Activated CD8-positive, alpha-beta memory T cell treated with anti-CD3 and anti-CD28 coated beads for 36 hours (primary cell): ENCODE measurements around the gene NELL1. TPM values are rescaled to one million over a fixed set of nuclear protein-coding genes. Genes with fewer than 3 reads are reported as not detected.

ENCODE experiments used
- CTCF ChIA-PET: fragments of 350-600 bp; sonication (Branson Sonifier 250); formaldehyde crosslinking; loops from one replicate; lab custom pipeline; 2021; ENCODE audit warnings: antibody characterized with exemption; lab: Charles Lee
- POLR2A ChIA-PET: fragments of 350-600 bp; sonication (Branson Sonifier 250); formaldehyde crosslinking; loops from one replicate; lab custom pipeline; 2021; ENCODE audit warnings: antibody characterized with exemption; lab: Charles Lee
- total RNA-seq, 2 experiments: library from RNA; stranded (reverse); gene quantifications; one replicate each; pipeline ENCODE4 v1.2.3, GENCODE V29; 2021

Gene NELL1
- total RNA-seq, 2 experiments from 2014 or later = not detected

DNA sequence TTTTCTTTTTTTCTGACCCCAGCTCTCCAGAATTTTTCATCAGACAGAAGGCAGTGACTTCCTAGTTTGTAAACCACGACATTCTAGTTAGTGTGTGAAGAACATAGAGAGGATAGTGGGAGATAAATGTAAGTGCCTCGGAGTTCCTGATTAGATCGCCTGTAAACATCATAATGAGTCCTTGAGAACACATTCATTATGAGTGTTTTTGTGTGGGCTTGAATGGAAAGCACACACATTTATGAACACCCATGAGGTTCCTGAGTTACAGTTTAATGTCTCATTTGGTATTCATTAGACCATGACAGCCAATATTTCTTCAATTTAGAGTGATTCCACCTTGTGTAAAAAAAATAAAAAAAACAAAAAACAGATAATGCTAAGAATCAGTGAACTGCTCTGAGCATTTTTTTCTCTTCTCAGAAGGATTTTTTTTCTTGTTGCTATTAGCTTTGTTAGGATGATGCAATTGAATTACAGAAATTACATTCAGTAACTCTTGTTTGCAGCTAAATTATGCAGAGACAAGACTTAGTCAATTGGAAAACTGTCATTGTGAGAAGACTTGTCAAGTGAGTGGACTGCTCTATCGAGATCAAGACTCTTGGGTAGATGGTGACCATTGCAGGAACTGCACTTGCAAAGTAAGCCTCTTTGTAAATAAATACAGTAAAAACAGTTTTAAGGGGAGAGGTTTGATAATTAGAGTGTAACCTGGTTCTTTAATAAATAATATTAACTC lies 257.6 kb downstream of the NELL1 start:
- ChIA-PET POLR2A (no interaction called here), CTCF (no interaction called here)

DNA sequence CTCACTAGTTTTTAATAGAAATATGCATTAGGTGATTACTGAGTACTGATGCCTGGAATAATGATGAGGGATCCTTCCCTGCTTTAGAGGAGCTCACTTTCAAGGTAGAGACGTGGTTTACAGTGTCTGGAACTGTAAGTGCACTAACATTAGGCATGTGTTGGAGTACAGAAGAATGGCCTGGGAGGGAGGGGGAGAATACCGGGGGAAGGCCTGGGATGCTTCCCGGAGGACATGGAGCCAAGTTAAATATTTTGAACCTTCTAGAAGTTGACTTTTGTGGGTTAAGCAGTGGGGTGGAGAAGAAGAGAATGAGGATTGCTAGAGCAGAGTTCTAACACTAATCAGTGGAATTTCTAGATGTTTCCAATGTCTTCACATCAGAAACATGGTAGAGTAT lies 261.6 kb downstream of the NELL1 start:
- CTCF ChIA-PET = no interaction called here
- POLR2A ChIA-PET = no interaction called here

DNA sequence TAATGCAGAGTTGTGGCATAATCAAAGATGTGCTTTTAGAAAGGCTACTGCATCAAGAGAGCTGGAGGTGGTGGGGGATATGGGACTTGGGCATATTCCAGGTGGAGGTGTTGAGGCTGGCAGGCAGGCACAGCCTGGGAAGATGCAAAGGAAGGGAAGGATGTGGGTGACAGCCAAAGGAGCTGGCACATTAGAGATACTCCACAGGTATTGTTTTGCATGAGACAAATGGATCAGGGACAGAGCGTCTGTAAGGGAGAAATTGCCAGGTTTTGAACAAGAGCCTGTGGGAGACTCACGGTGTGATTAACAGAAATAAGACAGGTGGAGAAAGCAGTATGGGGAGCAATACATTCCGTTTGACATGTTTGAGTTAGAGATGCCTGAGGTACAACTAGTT lies 263.7 kb downstream of the NELL1 start:
- POLR2A ChIA-PET = no interaction called here
- CTCF ChIA-PET = no interaction called here

DNA sequence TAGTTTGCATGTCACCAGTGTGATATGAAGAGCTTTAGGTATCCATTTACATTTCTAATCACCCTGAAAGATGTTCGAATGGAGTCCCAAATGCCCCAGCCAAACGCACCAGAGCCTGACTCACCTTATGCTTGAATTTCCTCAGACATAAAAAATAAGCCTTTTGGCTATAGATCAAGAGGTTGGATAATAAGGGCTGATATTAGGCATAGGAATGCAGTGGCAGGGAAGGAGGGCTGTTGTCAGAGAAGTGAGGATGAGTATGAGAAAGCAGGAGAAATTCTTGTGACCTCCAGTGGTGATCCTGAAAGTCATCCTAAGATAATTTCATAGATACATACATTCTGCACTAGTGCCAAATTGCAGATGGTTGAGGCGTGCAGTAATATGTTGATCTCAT lies 264.6 kb downstream of the NELL1 start:
- POLR2A ChIA-PET = no interaction called here
- CTCF ChIA-PET = no interaction called here

DNA sequence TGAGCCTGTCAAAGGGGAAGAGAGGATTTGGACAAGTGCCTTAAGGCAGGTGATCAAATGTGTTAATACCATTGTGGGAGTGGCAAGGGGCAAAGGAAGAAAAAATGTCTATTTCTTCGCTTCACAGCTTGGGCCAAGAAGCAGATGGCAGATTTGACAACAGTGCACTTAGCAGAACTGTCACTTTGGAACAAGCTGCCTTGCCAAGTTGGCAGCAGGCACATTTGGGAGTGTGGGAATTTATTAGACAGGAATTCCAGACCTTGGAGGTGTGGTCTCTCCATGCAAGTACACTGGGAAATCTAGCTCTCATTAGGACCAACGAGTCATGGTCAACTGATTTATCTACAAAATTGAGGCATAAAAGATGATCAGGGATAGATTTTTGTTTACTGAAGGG lies 265.1 kb downstream of the NELL1 start:
- ChIA-PET CTCF (no interaction called here), POLR2A (no interaction called here)

DNA sequence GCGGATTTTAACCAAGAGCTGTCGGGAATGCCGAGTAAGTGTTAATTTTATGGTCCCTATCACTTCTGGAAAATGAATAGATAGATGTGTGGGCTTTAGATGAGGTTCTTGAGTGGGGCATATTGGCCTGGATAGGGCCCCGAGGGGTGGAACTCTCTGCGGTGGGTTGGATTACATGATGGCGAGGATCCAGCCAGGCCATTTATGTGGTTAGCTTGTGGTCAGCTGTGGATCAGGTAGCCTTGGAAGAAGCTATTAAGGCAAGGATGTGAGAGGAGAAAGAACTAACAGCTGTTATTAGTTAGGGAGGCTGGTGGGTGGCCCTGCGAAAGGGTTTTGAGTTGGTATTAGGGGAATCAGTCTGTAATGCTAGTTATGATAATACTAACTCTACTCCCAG lies 268.4 kb downstream of the NELL1 start:
- POLR2A ChIA-PET = no interaction called here
- CTCF ChIA-PET = no interaction called here

DNA sequence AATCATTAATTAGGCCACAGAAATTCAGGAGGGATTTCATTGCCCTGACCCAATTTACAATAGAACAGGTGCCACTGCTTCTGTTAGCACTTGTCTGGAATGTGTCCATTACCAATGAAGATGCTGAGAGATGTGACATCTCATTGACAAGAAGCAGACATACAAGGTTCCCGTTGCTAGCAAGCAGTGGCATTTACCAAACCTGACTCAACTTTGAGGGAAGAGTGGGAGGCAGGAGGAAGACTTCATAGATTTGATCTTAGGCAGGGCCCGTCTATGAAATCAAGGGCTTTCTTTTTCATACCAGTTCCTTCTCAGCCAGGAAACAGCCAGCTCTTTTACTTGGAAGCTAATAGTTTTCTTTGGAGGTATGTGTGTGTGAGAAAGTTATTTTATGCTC lies 280.2 kb downstream of the NELL1 start:
- ChIA-PET POLR2A (no interaction called here), CTCF (no interaction called here)

DNA sequence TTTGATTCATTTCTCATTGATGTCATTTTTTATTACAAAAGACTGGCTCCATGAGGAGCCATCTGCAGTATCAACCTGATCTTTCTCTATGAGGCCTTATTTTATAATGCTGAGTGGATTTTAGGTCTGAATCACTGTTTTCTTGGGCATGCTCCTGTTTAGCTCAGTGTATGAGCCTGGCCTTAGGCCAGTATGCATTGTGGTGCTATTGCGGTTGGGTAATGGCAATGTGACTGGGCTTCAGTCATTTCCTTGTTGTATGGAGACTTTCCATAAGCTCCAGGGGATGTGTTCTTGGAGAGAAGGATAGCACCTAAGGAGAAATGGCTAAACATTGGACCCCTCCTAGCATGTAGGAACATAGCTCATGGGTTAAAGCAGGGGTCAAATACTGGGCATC lies 293.2 kb downstream of the NELL1 start:
- ChIA-PET CTCF (no interaction called here), POLR2A (no interaction called here)

DNA sequence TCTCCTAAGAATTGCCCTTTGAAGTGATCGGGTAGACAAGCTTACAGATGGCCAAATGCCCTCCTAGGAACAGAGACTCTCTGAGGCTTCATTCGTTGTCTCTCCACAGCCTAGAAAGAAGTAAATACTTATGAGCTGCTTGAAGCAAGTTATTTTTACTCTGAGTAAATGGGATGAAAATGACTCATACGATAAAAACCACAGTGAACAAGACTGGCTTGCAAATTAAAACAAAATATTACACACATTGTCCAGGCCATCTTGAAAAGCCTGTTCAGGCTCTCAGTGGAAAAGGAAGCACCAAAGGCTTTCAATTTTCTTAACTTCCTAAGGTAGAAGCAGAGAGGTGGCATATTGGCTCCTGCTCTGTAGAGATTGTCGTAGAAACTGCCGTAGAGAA lies 294.2 kb downstream of the NELL1 start:
- POLR2A ChIA-PET = no interaction called here

DNA sequence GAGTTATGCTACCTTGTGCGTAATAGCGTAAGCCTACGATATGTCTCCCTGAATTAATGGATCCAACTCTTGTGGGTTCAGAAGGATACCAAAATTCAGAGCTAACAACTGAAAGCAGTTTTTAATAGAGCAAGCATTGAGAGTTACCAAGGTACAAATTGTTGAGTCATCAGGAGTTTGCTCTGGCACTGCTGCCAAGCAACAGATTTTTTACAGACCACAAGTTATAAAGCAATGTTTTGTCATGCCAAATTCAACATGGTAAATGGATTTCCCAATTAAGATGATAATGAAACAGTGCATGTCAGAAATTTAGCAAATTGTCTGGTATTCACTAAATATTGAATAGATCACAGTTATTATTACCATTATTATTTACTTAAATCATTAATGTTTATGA lies 295.6 kb downstream of the NELL1 start:
- CTCF ChIA-PET = no interaction called here
- POLR2A ChIA-PET = no interaction called here

More for the DNA sequence above, 294.2 kb downstream of the NELL1 start:
- CTCF ChIA-PET = no interaction called here

DNA sequence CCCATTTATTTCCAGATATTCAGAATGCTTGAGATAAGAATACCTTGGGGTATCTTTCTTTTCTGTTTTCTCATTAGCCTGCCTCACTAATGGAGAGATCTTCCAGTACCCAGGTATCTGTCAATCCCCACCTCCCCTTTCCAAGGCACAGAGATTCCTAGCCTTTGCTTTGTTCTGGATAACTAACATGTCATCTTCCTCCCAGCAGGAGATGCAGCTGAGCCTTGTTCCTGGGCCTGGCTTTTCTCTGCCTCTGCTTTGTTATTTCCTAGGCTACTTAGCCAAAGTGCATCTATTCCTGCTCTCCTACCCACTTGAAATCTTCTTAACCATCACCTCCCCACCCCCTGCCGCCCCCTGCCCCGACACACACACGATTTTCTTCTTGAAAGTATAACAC lies 297.1 kb downstream of the NELL1 start:
- ChIA-PET CTCF (no interaction called here), POLR2A (no interaction called here)

DNA sequence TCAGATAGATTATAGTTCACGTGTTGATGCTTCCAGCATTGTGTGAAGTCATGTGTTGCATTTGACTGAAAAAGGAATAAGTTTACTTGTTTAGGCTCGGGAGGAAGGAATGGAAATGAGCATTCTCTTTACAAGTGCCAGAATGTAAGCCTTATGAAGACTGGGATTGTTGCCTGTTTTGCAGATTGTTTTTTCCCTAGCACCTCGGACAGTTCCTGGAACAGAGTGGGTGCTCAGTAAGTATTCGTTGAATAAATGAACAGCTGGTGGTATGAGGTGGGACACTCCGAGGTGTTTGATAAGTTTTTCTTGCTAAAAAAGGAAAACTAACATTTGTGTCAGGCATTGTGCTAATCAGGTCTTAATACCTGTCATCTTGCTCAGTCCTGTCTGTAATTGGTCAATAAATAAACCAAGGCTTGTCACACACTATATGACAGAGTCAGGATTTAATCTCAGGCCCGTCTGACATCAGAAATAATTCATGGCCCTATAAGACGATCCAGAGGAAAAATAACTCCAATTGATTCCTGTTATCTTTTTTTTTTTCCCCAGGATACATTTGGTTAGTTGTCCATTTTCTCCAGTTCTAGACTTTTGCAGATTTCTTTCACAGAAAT lies 304.7 kb downstream of the NELL1 start:
- POLR2A ChIA-PET = no interaction called here
- CTCF ChIA-PET = no interaction called here

DNA sequence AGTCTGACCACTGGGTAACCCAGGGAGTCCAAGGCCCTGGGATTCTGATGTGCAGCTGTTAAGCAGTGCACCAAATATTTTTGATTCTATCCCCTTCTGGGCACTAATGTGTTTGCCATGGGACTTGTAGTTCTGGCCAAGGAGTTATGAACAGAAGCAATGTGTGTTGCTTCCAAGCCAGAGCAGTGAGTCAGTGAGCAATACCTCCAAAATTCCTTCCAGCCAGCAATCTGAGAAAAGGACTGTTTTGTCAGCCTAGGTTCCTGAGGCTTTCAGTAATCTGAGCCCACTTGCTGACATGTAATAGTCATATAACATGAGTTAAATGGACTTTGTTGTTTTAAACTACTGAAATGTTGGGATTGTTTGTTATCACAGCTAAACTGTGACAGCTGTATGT lies 311.4 kb downstream of the NELL1 start:
- POLR2A ChIA-PET = no interaction called here
- CTCF ChIA-PET = no interaction called here

DNA sequence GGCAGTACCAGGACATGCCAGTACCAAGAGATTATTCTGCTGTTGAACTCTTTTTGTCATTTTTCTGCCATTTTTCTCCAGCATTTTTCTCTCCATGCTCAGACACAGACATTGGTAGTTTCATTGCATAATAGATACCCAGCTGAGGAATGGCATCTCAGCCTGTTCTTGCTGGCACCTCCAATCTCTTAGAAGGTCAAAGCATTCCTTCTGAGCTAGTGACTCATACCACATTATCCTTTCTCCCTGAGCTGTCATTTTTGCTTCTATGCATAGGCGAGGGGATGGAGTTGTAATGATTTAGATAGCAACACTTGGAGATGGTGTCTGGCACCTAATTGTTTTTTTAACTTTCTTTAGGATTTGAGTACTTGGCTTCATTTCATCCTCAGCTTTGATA lies 321.1 kb downstream of the NELL1 start:
- POLR2A ChIA-PET = no interaction called here
- CTCF ChIA-PET = no interaction called here

DNA sequence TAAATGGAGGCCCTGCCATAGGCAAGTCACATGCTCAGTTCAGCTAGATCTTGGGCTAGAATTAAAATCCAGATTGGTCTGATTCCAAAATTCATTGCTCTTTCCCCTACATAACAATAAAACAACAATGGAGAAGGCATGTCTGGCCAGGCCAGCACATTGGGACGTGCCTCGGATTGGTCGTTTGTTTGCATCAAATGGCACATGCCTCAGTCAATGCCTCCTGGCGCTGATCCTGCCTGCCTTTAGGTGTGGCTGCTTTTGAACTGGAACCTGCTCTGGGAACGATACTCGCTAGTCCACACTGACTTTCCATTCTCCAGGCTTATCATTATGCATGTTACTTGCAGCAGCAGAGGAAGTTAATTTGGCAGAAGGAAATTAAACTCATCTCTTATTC lies 322.1 kb downstream of the NELL1 start:
- CTCF ChIA-PET = no interaction called here

DNA sequence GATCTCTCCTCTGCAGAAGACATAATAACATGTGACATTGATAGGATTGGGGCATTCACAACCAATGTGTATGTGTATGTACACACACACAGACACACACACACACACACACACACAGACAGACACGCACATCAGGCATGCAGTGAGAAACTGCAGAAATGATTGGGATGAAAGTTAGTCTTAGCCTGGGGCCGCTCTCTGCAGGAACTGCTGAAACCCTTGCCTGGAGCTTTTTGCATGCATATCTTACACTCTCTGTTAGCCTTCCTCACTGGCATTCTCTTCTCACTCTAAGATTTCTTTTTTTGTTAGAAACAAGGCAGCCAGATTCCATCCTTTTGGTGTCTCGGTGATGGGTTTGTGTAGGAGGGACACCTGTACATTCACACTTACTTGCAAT lies 337.9 kb downstream of the NELL1 start:
- ChIA-PET POLR2A (no interaction called here), CTCF (no interaction called here)

More for the DNA sequence above, 322.1 kb downstream of the NELL1 start:
- POLR2A ChIA-PET = no interaction called here

DNA sequence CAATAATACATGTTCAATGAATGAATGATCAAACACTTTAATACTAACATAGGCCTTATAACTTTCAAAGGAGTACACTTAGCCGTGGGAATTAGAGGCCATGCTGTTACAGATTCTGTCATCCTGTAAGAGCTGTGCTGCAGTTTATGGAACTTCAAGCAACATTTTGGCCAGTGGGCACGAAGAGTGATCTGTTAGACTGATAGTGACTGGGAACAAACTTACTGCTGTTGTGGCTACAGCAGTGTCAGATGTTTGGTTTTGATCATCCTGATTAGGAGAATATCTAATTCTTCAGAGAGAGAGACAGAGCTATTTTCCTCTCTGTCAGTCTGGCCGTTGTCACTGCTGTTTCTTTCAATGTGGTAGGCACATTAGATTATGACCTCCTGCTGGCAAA lies 348.9 kb downstream of the NELL1 start:
- POLR2A ChIA-PET = no interaction called here
- CTCF ChIA-PET = no interaction called here

DNA sequence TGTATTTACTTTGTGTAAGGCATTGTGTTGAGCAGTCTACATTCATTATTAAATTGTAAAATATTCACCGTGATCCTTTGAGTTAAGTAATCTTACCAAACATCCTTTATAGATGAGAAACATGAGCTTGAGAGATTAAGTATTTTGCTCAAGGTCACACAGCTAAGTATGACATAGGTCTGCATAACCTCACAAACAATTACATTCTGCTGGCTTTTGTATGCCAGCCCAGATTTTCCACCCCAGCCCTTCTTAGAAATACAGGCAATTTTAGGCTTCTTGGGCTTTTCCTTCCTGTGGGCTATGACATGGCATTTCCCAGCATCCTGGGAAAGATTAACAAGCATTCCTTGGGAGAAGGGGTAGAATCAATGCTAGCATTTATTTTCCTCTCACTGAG lies 357.3 kb downstream of the NELL1 start:
- ChIA-PET POLR2A (no interaction called here), CTCF (no interaction called here)

DNA sequence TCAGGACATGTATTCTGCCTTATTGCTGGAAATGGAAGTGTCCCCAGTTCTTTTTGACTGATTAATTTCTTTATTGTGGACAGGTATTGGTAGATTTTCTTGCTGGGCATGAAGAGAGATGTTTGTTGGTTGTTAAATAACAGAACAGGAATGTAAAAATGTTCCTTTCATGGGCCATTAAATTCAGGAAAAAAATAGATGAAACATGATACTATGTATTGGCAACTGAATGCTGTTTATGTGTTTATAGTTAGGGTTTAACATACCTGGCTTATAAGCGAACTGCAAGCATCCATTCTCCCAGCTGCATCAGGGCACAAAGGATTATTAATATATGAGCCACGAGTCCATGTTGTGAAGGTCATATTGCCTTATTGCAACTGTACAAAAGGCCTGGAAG lies 368.5 kb downstream of the NELL1 start:
- POLR2A ChIA-PET = no interaction called here
- CTCF ChIA-PET = no interaction called here

DNA sequence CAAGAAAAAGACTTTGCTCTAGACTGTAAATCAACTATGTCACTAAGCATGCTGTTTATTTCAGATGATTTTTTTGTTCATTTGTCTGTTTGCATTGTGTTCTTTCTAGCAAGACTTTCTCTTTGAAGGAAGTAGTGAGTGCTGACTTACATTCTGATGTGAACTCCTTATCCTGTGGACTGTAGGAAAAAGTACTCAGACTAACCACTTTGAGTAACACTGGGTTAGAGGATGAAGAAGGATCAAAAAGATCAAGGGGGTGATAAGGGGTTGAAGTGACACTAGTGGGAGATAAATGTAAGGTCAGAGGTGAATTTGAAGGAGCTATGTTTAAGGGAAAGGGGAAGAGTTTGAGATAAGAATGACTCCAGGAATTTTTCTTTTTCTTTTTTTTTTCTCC lies 369.4 kb downstream of the NELL1 start:
- CTCF ChIA-PET = no interaction called here
- POLR2A ChIA-PET = no interaction called here

DNA sequence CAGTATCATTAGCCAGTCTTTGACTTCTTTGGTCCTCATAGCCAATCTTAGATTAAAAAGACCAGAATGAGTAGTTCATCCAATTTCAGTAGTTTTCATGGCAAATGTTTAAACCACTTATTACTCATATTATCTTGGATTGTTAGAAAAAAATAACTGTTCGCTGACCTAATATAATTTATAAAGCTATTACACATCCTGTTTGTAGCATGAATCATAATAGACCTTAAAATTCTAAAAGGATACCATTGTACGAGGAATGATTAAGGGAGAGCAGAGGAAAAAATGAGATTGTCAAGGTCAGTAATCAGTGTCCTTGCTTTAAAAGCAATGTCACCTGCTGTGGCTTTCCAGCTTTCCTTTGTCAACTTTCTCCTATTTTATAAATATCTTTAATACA lies 371.2 kb downstream of the NELL1 start:
- ChIA-PET POLR2A (no interaction called here), CTCF (no interaction called here)

DNA sequence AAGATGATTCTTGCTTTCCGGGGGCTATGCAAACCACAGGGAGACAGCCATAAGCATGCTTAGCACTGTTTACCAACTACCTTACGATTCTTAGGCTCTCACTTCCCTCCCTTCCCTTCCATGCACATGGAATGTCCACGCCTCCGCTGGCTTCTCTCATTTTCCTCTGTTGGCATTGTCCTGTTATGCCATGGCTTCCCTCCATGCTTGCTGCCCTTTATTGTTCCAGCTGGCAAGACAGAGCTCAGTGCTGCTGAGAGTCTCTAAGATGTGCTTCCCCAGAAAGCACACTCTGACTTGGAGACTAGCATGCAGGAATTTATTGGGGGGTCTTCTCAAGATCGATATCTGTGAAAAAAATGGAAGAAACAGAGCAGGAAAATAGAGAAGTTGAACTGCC lies 379.2 kb downstream of the NELL1 start:
- POLR2A ChIA-PET = no interaction called here
- CTCF ChIA-PET = no interaction called here
